ENCODE data around the gene NR3C1.

GRCh38 chr5:143261748-143262392 lies 141.6 kb downstream of the NR3C1 start:
- TF ChIP-seq CTCF (IDR thresholded peaks at IDR 0.05) (no peak), POLR2A (IDR thresholded peaks at IDR 0.05) (no peak)

Measured in uterus (tissue), 2 donors.